Effector memory CD8-positive, alpha-beta T cell (primary cell): Measurements from ENCODE around the gene TARBP1.
A peak's percentile ranks its signal among the peaks of the same experiment; 100 is the strongest.
"Not testable (repeated sequence)": the region's sequence is repeated elsewhere in the genome, so short reads cannot be mapped to it uniquely, and the experiment has no call there.

Source experiments
- ATAC-seq: fragments of 150-1000 bp; cut with Tn5 transposase; replicated peaks from 2 replicates; pipeline ENCODE4 v1.10.0; 2021; ENCODE audit warnings: mild to moderate bottlenecking, moderate library complexity
- DNase-seq, 3 experiments: peaks; one replicate each; pipeline ENCODE4 v3.0.0; 2021
- H3K27ac Mint-ChIP-seq, 2 donors: one replicate each; pipeline ENCODE4 v1.8.0; 2022; ENCODE audit warnings: mild to moderate bottlenecking in 2 of 2, mixed read lengths in 2 of 2, moderate library complexity in 2 of 2
- H3K27me3 Mint-ChIP-seq, 2 donors: one replicate each; pipeline ENCODE4 v1.8.0; 2022; ENCODE audit warnings: mixed read lengths in 2 of 2
- H3K36me3 Mint-ChIP-seq: one replicate; pipeline ENCODE4 v1.8.0; 2022; ENCODE audit warnings: mild to moderate bottlenecking, moderate library complexity, mixed read lengths; ENCODE audit not compliant: insufficient read depth
- H3K4me1 Mint-ChIP-seq, 2 donors: one replicate each; pipeline ENCODE4 v1.8.0; 2022; ENCODE audit warnings: low read depth in 2 of 2, mixed read lengths in 2 of 2
- H3K4me3 Mint-ChIP-seq, 2 donors: one replicate each; pipeline ENCODE4 v1.8.0; 2022; ENCODE audit warnings: mild to moderate bottlenecking in 2 of 2, mixed read lengths in 2 of 2, moderate library complexity in 2 of 2
- H3K9me3 Mint-ChIP-seq, 2 donors: one replicate each; pipeline ENCODE4 v1.8.0; 2022; ENCODE audit warnings: mixed read lengths in 2 of 2
- total RNA-seq, 9 experiments: gene quantifications; one replicate each; lab custom pipeline; 2026; lab: John Stamatoyannopoulos, UW

Gene TARBP1, protein sequence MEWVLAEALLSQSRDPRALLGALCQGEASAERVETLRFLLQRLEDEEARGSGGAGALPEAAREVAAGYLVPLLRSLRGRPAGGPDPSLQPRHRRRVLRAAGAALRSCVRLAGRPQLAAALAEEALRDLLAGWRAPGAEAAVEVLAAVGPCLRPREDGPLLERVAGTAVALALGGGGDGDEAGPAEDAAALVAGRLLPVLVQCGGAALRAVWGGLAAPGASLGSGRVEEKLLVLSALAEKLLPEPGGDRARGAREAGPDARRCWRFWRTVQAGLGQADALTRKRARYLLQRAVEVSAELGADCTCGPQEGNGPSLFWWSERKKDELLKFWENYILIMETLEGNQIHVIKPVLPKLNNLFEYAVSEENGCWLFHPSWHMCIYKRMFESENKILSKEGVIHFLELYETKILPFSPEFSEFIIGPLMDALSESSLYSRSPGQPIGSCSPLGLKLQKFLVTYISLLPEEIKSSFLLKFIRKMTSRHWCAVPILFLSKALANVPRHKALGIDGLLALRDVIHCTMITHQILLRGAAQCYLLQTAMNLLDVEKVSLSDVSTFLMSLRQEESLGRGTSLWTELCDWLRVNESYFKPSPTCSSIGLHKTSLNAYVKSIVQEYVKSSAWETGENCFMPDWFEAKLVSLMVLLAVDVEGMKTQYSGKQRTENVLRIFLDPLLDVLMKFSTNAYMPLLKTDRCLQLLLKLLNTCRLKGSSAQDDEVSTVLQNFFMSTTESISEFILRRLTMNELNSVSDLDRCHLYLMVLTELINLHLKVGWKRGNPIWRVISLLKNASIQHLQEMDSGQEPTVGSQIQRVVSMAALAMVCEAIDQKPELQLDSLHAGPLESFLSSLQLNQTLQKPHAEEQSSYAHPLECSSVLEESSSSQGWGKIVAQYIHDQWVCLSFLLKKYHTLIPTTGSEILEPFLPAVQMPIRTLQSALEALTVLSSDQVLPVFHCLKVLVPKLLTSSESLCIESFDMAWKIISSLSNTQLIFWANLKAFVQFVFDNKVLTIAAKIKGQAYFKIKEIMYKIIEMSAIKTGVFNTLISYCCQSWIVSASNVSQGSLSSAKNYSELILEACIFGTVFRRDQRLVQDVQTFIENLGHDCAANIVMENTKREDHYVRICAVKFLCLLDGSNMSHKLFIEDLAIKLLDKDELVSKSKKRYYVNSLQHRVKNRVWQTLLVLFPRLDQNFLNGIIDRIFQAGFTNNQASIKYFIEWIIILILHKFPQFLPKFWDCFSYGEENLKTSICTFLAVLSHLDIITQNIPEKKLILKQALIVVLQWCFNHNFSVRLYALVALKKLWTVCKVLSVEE (N-terminal part only)
- 60.4 to 92.4 (median 78.0) reads per million in 9 experiments for total RNA-seq

GRCh38 chr1:234478481-234479309, at the start of gene TARBP1:
TSS of gene TARBP1 (minus strand) at chr1:234479179. CDS start at chr1:234479103, 76 bp downstream.
- peaks cover 14 to 20% of the 10 kb centered on the region in 2 donors for H3K27me3 Mint-ChIP-seq
- DNase-seq (peak; percentile 60 to 70 (median 70)), ATAC-seq (peak; percentile 70)
- H3K9me3 Mint-ChIP-seq = no peaks in the 10 kb centered on the region
- H3K27ac Mint-ChIP-seq = peak within 1 kb of the TSS; percentile 42 to 77
- peaks cover 12 to 15% of the 10 kb centered on the region in 2 donors for H3K4me1 Mint-ChIP-seq
- peaks cover 3% of the 10 kb centered on the region for H3K36me3 Mint-ChIP-seq
- peak within 1 kb of the TSS; percentile 72 to 79 for H3K4me3 Mint-ChIP-seq

- Mint-ChIP-seq H3K27me3 (peaks cover 24 to 51% of the 10 kb centered on the region in 2 donors), H3K27ac (no peak overlapping the region), H3K4me1 (no peaks in the 10 kb centered on the region), H3K9me3 (no peaks in the 10 kb centered on the region), H3K4me3 (no peak overlapping the region), H3K36me3 (no peaks in the 10 kb centered on the region)
- DNase-seq (no peak), ATAC-seq (no peak)
Observed at GRCh38 chr1:234528074-234528865, 49.3 kb upstream of the TARBP1 start.

- Mint-ChIP-seq H3K4me3 (no peak overlapping the region), H3K36me3 (no peaks in the 10 kb centered on the region), H3K4me1 (no peaks in the 10 kb centered on the region), H3K27me3 (peaks cover 24 to 45% of the 10 kb centered on the region in 2 donors), H3K27ac (no peak overlapping the region), H3K9me3 (no peaks in the 10 kb centered on the region)
- DNase-seq = no peak
- no peak for ATAC-seq
Observed at GRCh38 chr1:234527346-234527745, 48.4 kb upstream of the TARBP1 start.

- Mint-ChIP-seq H3K27me3 (peaks cover 24 to 45% of the 10 kb centered on the region in 2 donors), H3K4me1 (no peaks in the 10 kb centered on the region), H3K4me3 (no peak overlapping the region), H3K27ac (no peak overlapping the region), H3K36me3 (no peaks in the 10 kb centered on the region), H3K9me3 (no peaks in the 10 kb centered on the region)
- ATAC-seq (no peak), DNase-seq (no peak)
Observed at GRCh38 chr1:234526922-234527321, 47.9 kb upstream of the TARBP1 start.

- no peaks in the 10 kb centered on the region for H3K4me1 Mint-ChIP-seq
- no peak for ATAC-seq
- peaks cover 20 to 43% of the 10 kb centered on the region in 2 donors for H3K27me3 Mint-ChIP-seq
- H3K36me3 Mint-ChIP-seq = no peaks in the 10 kb centered on the region
- no peaks in the 10 kb centered on the region for H3K9me3 Mint-ChIP-seq
- DNase-seq = no peak
- no peak overlapping the region for H3K4me3 Mint-ChIP-seq
- peak overlapping the region in 1 of 2 donors; percentile 14 for H3K27ac Mint-ChIP-seq
Observed at GRCh38 chr1:234525099-234525799, 46.3 kb upstream of the TARBP1 start.

- Mint-ChIP-seq H3K9me3 (no peaks in the 10 kb centered on the region), H3K4me3 (no peak overlapping the region)
- no peak for DNase-seq
Observed at GRCh38 chr1:234521836-234522235, 42.9 kb upstream of the TARBP1 start.

DNA sequence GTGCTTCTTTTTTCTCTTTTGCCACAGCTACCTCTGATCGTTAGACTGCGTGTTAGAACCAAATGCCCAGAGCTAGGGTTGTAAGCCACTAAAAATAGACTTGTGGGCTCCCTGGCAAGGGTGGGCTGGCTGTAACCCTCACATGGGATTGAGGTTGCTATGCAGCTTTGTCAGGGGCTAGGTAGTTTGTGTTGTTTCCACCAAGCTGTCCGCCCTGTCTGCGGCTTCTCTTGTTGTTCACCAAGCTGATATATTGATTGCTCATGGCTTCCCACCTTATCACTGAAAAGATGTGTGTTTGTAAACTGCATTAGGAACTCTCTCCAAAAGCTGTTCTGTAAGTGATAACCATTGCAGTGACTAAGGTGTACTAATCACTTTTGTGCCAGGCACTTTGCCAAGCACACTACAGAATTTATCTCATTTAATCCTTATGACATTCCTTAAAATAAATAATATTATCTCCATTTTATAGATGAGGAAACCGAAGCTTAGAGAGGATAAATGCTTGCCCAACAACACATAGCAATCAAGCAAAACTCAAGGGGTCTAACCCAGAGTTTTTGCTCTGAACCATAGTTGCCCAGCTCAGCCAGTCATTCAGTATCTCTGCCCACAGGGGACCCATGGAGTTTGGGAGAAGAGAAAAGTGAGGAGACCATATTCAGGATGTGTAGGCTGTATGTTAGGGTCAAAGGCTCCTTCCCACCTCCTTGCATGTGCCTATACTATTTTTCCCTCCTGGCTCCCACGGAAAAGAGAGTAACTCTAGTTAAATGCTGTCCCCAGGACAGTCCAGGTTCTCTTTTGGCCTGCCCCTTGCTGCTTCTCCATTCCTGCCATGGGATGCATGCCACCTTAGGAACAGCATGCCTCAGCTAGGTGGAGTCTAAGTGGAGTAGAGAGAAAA, 42.2 kb upstream of the TARBP1 start:
- H3K4me1 Mint-ChIP-seq = no peaks in the 10 kb centered on the region
- H3K27ac Mint-ChIP-seq = no peak overlapping the region
- H3K4me3 Mint-ChIP-seq = no peak overlapping the region
- ATAC-seq (no peak), DNase-seq (no peak)
- H3K9me3 Mint-ChIP-seq = no peaks in the 10 kb centered on the region
- H3K27me3 Mint-ChIP-seq = peaks cover 22 to 33% of the 10 kb centered on the region in 2 donors
- no peaks in the 10 kb centered on the region for H3K36me3 Mint-ChIP-seq

More at GRCh38 chr1:234521836-234522235, 42.9 kb upstream of the TARBP1 start:
- Mint-ChIP-seq H3K27me3 (peaks cover 29 to 40% of the 10 kb centered on the region in 2 donors), H3K4me1 (no peaks in the 10 kb centered on the region), H3K36me3 (no peaks in the 10 kb centered on the region), H3K27ac (no peak overlapping the region)
- ATAC-seq = no peak

DNA sequence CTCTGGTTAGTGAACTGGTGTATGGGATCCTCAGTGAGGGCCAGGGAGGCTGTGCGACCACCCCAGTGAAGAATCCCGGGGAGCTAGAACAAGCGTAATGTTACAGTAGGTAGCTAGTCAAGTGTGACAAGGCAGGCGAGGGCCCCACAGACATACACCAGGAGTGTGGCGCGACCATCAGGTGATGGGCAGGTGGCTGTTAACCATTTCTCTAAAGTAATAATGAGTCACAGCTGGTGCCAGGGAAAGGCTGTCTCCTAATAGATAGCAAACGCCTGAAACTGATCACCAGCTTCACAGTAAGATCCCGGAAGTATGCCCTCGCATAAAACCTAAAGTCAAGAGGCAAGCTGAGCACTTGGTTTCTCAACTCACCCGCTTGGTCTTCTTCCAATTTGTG, 40.5 kb upstream of the TARBP1 start:
- DNase-seq (no peak), ATAC-seq (no peak)
- Mint-ChIP-seq H3K36me3 (no peaks in the 10 kb centered on the region), H3K4me1 (no peaks in the 10 kb centered on the region), H3K27me3 (peaks cover 10 to 20% of the 10 kb centered on the region in 2 donors), H3K27ac (no peak overlapping the region), H3K4me3 (no peak overlapping the region), H3K9me3 (no peaks in the 10 kb centered on the region)

DNA sequence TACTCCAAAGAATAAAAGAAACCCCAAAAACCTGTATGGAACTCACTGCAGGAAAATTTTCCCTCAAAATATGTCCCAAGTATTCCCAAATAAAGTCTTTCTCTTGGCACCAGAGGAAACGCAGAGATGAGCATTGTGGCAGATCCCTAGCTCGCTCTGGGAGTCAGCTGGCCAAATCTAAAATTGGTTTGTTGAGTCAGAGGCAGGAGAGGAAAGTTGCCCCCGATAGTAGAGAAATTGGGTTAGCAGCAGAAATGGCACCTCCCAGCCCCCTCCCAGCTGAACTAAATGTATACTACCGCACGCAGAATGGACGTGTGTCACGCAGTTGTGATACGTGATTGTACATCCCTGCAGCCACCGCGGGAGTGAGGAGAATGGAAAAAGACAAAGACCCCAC, 39.9 kb upstream of the TARBP1 start:
- no peak for DNase-seq
- Mint-ChIP-seq H3K36me3 (no peaks in the 10 kb centered on the region), H3K27ac (no peak overlapping the region), H3K9me3 (no peaks in the 10 kb centered on the region), H3K4me3 (no peak overlapping the region), H3K4me1 (no peaks in the 10 kb centered on the region), H3K27me3 (peaks cover 10 to 20% of the 10 kb centered on the region in 2 donors)
- no peak for ATAC-seq

GRCh38 chr1:234518086-234518485, 39.1 kb upstream of the TARBP1 start:
- H3K4me1 Mint-ChIP-seq, H3K27ac Mint-ChIP-seq, H3K36me3 Mint-ChIP-seq, H3K9me3 Mint-ChIP-seq, DNase-seq, ATAC-seq, H3K4me3 Mint-ChIP-seq: not testable (repeated sequence)
- peaks cover 10 to 20% of the 10 kb centered on the region in 2 donors for H3K27me3 Mint-ChIP-seq
